Ovary (tissue), 9 donors: Measurements from ENCODE around the gene TULP1. TPM values are rescaled to one million over a fixed set of nuclear protein-coding genes. Genes with fewer than 3 reads are reported as not detected.
A peak's percentile ranks its signal among the peaks of the same experiment; 100 is the strongest.

Source experiments
- DNase-seq, 5 donors: peaks; one replicate each; pipeline ENCODE4 v3.0.0-alpha.2; 2019 to 2020
- H3K27ac ChIP-seq, 2 donors: fragments of 200-600 bp; one replicate each; pipeline versions ENCODE4 v1.5.1 to v1.8.0; 2019 to 2022
- H3K27me3 ChIP-seq: fragments of 200-600 bp; one replicate; pipeline ENCODE4 v1.8.0; 2022
- H3K36me3 ChIP-seq: fragments of 200-600 bp; sonication (generic); one replicate; pipeline ENCODE4 v1.5.1; 2019
- H3K4me1 ChIP-seq: one replicate; pipeline ENCODE4 v1.8.1; 2013; ENCODE audit warnings: mild to moderate bottlenecking, moderate library complexity; ENCODE audit not compliant: insufficient read depth
- H3K4me3 ChIP-seq: fragments of 200-600 bp; sonication (generic); one replicate; pipeline ENCODE4 v1.5.1; 2017
- H3K9me3 ChIP-seq, 2 donors: fragments of 200-600 bp in 1 of 2; sonication (generic) in 1 of 2; one replicate each; pipeline versions ENCODE4 v1.5.1 to v1.8.1; 2013 to 2019; ENCODE audit warnings: mild to moderate bottlenecking in 1 of 2, moderate library complexity in 1 of 2
- EP300 ChIP-seq: sonication (generic); formaldehyde crosslinking; IDR thresholded peaks from one replicate; pipeline ENCODE4 v1.6.1; 2017; ENCODE audit warnings: antibody characterized with exemption
- POLR2A ChIP-seq: fragments of 450-650 bp; IDR thresholded peaks from one replicate; pipeline ENCODE4 v1.6.1; 2017; ENCODE audit warnings: antibody characterized with exemption, mild to moderate bottlenecking, moderate library complexity
- WGBS, 3 donors: extraction: QIAGEN DNeasy Blood & Tissue Kit in 1 of 3; methylation state at CpG; one replicate each; pipeline versions ENCODE4 v1.1.5 to v1.1.7; 2013 to 2017; 5-methylcytosine and 5-hydroxymethylcytosine counted together
- intact Hi-C, 4 donors: fragments of 100-400 bp; cut with DNase I; formaldehyde crosslinking; loops; one replicate each; pipeline versions ENCODE4 v1.11.0 to v1.15.1; 2022 to 2023
- polyA plus RNA-seq, 2 donors: library from polyadenylated mRNA; stranded (reverse); fragments of 200-250 nt in 1 of 2; fragments of 350-450 nt in 1 of 2; fragmentation: Illumina TruSeq in 1 of 2; extraction: RNeasy Lipid Tissue Mini Kit (QIAGEN cat#74804) in 1 of 2; gene quantifications; one replicate each; pipeline ENCODE4 v1.2.3, GENCODE V29; 2013 to 2014
- total RNA-seq, 7 donors: library from RNA; depleted of rRNA in 2 of 7; stranded (reverse); fragments of >200 nt in 2 of 7; fragmentation: NEBNext Ultra II Directional in 3 of 7; extraction: Animal tissue kit (Norgen Biotek cat#: 25700) in 3 of 7; gene quantifications; one replicate each; pipeline versions ENCODE4 v1.1.0 to v1.2.4, GENCODE V29; 2016 to 2023
- TF ChIP-seq, protein P1 (sequence below), 3 donors: fragments of 450-650 bp in 2 of 3; fragments of 200-600 bp in 1 of 3; IDR thresholded peaks; one replicate each; pipeline versions ENCODE4 v1.5.1 to v1.8.0; 2016 to 2022; ENCODE audit warnings: antibody characterized with exemption in 3 of 3, mild to moderate bottlenecking in 1 of 3
- donor health status: DM: no; HTN: no; CAD: no; lungs with moderate emphysema.
- donor health status: DM: no; HTN: no; CAD: no.
- donor health status: Bipolar disorder and iron deficiency.
- donor health status: DM: yes; HTN: yes; CAD: no.
- donor health status: DM: no; HTN: no; CAD: no.
- donor health status: DM: yes; HTN: yes; CAD: no.

The TULP1 gene
- total and polyA plus RNA-seq, 9 donors, result 0.17 to 1.1 (median 0.45) TPM; not detected in 3

DNA sequence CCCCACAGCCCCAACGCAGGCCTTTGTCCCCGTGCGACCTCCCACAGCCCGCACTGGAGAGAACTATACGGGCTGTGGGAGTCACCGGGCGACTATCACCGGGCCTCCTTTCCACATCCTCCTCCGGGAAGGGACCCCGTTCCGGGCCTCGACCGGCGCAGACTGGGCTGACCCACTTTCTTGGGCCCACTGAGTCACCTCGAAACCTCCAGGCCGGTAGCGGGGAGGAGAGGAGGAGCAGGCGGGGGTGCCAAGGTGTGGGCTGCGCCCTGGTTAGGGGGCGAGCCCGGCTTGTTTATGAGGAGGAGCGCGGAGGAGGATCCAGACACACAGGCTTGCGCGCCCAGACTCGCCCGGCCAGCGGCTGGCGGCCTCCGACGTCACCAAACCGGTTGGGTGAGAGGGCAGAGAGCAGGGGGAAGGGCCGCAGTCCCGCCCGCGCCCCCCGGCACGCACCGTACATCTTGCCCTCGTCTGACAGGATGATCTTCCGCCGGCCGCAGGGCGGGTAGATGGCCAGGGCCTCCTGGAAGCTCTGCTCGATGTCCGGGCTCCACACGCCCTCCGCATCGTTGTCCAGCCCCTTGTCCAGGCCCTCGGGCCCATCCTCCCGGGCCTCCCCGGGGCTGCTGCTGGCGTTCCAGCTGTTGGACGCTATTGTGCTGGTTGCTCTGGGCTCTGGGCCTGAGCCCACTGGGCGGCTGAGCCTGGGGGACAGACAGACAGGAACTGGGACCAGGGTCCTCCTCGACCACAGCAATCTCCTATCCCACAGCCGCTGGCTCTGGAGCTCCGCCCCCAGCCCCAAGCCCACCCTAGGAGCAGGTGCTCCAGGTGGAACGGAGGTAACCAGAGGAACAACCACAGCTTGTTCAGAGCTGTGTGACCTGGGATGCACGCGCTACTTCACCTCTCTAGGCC lies 26.4 kb downstream of the TULP1 start:
- Histone ChIP-seq H3K27ac (peak overlapping the region; percentile 83 to 98), H3K36me3 (no peaks in the 10 kb centered on the region), H3K4me3 (peak overlapping the region; percentile 19), H3K4me1 (peaks cover 34% of the 10 kb centered on the region), H3K9me3 (no peaks in the 10 kb centered on the region), H3K27me3 (no peaks in the 10 kb centered on the region)
- intact Hi-C loops, result no loop called here
- DNase-seq, result peak; percentile 88 to 94 (median 93)
- 10 to 15% (median 12%) methylated on average over 50 to 61 of the region's 61 CpGs for WGBS, 3 donors
- TF ChIP-seq POLR2A, result peak; percentile 40
- TF ChIP-seq, protein P1, sequence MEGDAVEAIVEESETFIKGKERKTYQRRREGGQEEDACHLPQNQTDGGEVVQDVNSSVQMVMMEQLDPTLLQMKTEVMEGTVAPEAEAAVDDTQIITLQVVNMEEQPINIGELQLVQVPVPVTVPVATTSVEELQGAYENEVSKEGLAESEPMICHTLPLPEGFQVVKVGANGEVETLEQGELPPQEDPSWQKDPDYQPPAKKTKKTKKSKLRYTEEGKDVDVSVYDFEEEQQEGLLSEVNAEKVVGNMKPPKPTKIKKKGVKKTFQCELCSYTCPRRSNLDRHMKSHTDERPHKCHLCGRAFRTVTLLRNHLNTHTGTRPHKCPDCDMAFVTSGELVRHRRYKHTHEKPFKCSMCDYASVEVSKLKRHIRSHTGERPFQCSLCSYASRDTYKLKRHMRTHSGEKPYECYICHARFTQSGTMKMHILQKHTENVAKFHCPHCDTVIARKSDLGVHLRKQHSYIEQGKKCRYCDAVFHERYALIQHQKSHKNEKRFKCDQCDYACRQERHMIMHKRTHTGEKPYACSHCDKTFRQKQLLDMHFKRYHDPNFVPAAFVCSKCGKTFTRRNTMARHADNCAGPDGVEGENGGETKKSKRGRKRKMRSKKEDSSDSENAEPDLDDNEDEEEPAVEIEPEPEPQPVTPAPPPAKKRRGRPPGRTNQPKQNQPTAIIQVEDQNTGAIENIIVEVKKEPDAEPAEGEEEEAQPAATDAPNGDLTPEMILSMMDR (IDR thresholded peaks at IDR 0.05), result no peak
- TF ChIP-seq EP300, result no peak

DNA sequence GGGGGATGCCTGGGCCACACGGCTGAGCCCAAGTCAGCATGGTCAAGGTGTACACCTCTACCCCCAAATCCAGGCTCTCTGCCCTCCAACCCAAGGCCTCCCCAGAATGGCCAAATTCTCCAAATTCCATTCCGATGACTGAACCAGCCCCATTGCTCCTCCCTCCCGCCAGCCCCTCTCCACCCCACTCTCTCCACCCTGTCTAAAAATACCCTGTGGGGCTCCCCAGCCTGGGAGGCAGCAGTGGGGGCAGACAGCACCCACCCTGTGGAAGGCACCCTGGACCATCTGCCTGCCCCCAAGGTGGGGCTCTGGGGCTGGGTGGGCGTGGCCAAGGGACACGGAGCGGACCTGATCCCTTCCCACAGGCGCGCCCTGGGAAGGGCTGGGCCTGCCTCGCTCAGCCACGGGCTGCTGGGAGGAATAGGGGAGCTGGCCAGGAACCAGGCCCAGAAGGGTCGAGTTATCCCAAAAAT lies 27.3 kb downstream of the TULP1 start:
- no peaks in the 10 kb centered on the region for H3K27me3 ChIP-seq
- peak overlapping the region; percentile 19 for H3K4me3 ChIP-seq
- 3 to 14% (median 11%) methylated on average over 11 of the region's 11 CpGs for WGBS, 3 donors
- H3K36me3 ChIP-seq, result no peaks in the 10 kb centered on the region
- H3K9me3 ChIP-seq, result no peaks in the 10 kb centered on the region
- H3K27ac ChIP-seq, result peak overlapping the region; percentile 83 to 98
- intact Hi-C loops, result no loop called here
- TF ChIP-seq POLR2A (no peak), EP300 (no peak)
- TF ChIP-seq, protein P1 (IDR thresholded peaks at IDR 0.05), result no peak
- H3K4me1 ChIP-seq, result peaks cover 27% of the 10 kb centered on the region
- DNase-seq, result peak; percentile 75 to 87 (median 82)

DNA sequence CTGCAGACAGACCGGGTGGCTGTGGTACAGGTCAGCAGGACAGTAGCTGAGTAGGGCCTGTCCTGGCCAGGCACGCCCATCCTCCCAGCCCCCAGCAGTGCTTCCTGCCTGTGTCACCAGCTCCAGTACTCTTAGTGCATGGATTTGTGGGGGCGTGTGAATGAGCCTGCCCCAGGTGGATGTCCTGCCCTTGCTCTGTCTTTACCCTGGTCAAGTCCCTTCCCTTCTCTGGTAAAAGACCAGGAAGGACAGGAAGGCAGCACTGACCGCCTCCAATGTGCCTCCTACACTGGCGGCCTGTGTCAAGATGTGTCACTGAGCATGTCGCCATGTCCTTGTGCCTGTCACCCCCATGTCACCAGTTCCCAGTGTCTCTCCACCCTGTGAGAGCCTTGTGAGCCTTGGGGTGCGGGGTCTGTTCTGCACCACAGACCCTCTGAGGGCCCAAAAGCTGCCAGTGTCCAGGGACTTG lies 27.7 kb downstream of the TULP1 start:
- Histone ChIP-seq H3K27me3 (no peaks in the 10 kb centered on the region), H3K4me3 (no peak overlapping the region), H3K36me3 (no peaks in the 10 kb centered on the region), H3K27ac (peak overlapping the region; percentile 83 to 98), H3K9me3 (no peaks in the 10 kb centered on the region), H3K4me1 (peaks cover 27% of the 10 kb centered on the region)
- intact Hi-C loops, result no loop called here
- 83 to 85% (median 84%) methylated on average over 7 of the region's 7 CpGs for WGBS, 3 donors
- DNase-seq, result peak in 2 of 5 donors; percentile 47 to 53
- TF ChIP-seq, protein P1 (IDR thresholded peaks at IDR 0.05), result no peak
- TF ChIP-seq POLR2A (no peak), EP300 (no peak)

DNA sequence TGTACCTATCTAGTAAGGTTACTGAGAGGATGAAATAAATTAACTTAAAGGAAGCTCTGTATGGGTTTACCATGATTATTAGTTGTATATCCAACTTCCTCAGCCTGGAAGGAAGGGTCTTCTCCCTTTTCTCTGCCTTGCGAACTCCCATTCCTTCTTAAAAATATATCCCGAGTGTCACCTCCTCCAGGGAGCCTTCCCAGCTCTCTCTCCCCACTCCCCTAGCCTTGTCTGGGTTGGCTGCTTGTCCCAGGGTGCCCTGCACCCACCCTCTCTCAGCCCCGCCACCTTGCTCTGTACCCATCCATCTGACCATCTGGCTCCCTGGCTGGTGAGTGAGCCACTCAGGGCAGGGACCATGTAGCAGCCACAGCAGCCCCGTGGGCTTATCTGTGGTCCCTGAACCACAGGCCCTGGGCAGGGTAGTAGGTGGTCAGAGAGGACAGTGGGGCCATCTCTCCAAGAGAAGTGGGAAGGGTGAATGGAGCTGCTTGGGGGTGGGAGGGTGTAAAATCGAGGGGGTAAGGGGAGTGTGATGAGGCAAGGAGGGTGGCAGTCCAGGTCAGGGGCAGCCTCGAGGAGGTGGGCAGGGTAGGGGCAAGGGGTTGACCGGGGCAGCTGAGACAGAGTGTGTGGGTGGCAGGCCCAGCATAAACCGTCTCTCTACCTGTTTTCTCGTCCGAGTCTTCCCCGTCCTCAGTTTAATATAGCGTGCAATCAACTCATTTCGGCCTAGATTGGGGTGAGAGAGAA lies 28.6 kb downstream of the TULP1 start:
- H3K4me3 ChIP-seq, result no peak overlapping the region
- no peaks in the 10 kb centered on the region for H3K27me3 ChIP-seq
- H3K4me1 ChIP-seq, result peaks cover 25% of the 10 kb centered on the region
- peak in 1 of 5 donors; percentile 23 for DNase-seq
- intact Hi-C loops, result no loop called here
- peak overlapping the region in 1 of 2 donors; percentile 47 for H3K27ac ChIP-seq
- no peaks in the 10 kb centered on the region for H3K9me3 ChIP-seq
- no peaks in the 10 kb centered on the region for H3K36me3 ChIP-seq
- 79 to 86% (median 82%) methylated on average over 13 of the region's 13 CpGs for WGBS, 3 donors
- TF ChIP-seq, protein P1 (IDR thresholded peaks at IDR 0.05), result no peak
